Astrocyte of the cerebellum (primary cell): ENCODE results near the gene CPS1.

Experiments
- DNase-seq: peaks from one replicate; pipeline ENCODE4 v3.0.0-alpha.2; 2011; ENCODE audit warnings: low read depth
- H3K4me3 ChIP-seq: 2 replicates; pipeline ENCODE4 v1.5.1; 2011; ENCODE audit warnings: mild to moderate bottlenecking, low read depth, low read length, moderate library complexity
- CTCF ChIP-seq: IDR thresholded peaks from 2 replicates; pipeline ENCODE4 v1.5.1; 2012; ENCODE audit warnings: low read length, low read depth, moderate library complexity, mild to moderate bottlenecking; ENCODE audit errors: missing control alignments
- in situ Hi-C: cut with HindIII; loops from 2 replicates; pipeline ENCODE4 v1.10.0; 2017; ENCODE audit warnings: low sequenced_read_pairs

The CPS1 gene

GRCh38 chr2:210611466-210611865, 55.1 kb downstream of the CPS1 start:
- DNase-seq, result no peak
- no peak for TF ChIP-seq CTCF
- in situ Hi-C loops, result no loop called here
- no peak overlapping the region for H3K4me3 ChIP-seq

DNA sequence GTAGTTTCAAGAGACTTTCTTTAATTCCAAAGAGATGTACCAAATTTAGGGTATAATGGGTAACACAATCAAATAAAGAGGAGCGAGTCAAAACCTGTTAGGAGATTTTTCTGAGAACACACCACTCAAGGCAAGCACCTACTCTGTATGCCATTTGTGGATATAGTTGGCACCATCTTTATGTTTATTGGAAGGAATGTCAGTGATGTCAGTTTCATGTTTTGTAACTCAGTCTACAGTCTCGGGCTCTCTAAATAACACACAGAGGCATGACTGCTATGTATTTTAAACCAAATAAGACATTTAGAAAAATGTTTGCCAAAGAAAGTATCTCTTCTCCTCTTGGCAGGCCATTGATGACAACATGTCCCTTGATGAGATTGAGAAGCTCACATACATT, 59.7 kb downstream of the CPS1 start:
- DNase-seq, result no peak
- in situ Hi-C loops, result no loop called here
- TF ChIP-seq CTCF, result no peak
- H3K4me3 ChIP-seq, result no peak overlapping the region

GRCh38 chr2:210617318-210617717, 60.9 kb downstream of the CPS1 start:
- in situ Hi-C loops, result no loop called here
- no peak for TF ChIP-seq CTCF
- DNase-seq, result no peak
- no peak overlapping the region for H3K4me3 ChIP-seq

DNA sequence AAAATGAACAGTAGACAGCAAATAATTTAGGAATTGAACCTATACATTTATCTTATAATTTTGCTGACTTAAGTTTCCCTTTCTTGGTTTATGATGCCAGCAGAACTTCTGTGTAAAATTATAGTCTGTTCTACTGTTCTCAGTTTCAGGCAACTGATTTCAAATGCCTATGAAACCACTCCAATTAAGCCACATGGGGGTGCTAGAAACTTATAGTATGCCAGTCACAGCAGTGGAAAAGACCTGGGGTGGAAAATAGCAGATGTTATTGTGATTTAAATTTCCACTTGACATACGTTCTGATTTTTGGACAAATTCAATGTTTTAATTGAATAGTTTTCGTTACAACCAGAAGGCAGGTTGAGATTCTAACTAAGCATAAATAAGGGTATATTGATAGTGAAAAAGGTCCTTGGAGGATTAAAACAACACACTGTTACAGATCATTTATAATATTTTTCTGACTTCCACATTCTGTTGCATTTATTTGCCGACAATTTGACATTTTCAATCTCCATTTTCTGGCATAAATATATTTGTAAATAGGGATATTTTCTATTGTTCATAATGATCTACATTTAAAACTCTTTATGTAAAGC, 61.4 kb downstream of the CPS1 start:
- H3K4me3 ChIP-seq, result no peak overlapping the region
- DNase-seq, result peak; percentile 27
- in situ Hi-C loops, result no loop called here
- TF ChIP-seq CTCF, result peak; percentile 77

GRCh38 chr2:210620456-210620855, 64.1 kb downstream of the CPS1 start:
- no peak overlapping the region for H3K4me3 ChIP-seq
- no peak for DNase-seq
- no peak for TF ChIP-seq CTCF
- in situ Hi-C loops, result no loop called here

- in situ Hi-C loops, result no loop called here
- no peak for DNase-seq
- no peak for TF ChIP-seq CTCF
- H3K4me3 ChIP-seq, result no peak overlapping the region
Measured at GRCh38 chr2:210623506-210623905, 67.1 kb downstream of the CPS1 start.
